ENCODE results near the gene BLM.

DNA sequence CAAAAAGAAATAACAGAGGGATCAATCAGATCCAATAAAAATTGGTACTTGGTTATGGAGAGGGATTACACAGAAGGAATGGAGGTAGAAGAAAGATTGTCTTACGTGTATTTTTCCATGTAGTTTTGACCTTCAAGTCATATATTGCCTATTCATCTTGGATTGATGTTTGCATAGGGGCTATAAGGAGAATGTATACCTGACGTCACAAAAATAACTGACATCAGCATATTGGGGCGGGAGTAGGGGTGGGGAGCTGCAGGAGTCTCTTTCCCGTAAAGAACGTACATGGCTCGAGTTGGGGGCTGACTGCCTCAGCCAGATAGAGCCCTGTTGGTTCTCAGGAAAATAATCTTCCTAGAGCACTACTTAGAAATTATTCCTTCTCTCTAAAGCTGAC, 145.3 kb downstream of the BLM start:
- TF ChIP-seq, protein P1, sequence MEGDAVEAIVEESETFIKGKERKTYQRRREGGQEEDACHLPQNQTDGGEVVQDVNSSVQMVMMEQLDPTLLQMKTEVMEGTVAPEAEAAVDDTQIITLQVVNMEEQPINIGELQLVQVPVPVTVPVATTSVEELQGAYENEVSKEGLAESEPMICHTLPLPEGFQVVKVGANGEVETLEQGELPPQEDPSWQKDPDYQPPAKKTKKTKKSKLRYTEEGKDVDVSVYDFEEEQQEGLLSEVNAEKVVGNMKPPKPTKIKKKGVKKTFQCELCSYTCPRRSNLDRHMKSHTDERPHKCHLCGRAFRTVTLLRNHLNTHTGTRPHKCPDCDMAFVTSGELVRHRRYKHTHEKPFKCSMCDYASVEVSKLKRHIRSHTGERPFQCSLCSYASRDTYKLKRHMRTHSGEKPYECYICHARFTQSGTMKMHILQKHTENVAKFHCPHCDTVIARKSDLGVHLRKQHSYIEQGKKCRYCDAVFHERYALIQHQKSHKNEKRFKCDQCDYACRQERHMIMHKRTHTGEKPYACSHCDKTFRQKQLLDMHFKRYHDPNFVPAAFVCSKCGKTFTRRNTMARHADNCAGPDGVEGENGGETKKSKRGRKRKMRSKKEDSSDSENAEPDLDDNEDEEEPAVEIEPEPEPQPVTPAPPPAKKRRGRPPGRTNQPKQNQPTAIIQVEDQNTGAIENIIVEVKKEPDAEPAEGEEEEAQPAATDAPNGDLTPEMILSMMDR (IDR thresholded peaks at IDR 0.05) = no peak
- TF ChIP-seq EP300 (IDR thresholded peaks at IDR 0.05) = no peak
- no peak for TF ChIP-seq POLR2A (IDR thresholded peaks at IDR 0.05)
- TF ChIP-seq POLR2AphosphoS5 (IDR thresholded peaks at IDR 0.05) = no peak

Measured in suprapubic skin (tissue), 4 donors.